CD4-positive, alpha-beta T cell treated with Interleukin-4 for 4 hours (primary cell): ENCODE measurements around the gene CRABP1.

Source experiments
- DNase-seq: peaks from one replicate; pipeline ENCODE4 v3.0.0-alpha.2; 2020

The CRABP1 gene

DNA sequence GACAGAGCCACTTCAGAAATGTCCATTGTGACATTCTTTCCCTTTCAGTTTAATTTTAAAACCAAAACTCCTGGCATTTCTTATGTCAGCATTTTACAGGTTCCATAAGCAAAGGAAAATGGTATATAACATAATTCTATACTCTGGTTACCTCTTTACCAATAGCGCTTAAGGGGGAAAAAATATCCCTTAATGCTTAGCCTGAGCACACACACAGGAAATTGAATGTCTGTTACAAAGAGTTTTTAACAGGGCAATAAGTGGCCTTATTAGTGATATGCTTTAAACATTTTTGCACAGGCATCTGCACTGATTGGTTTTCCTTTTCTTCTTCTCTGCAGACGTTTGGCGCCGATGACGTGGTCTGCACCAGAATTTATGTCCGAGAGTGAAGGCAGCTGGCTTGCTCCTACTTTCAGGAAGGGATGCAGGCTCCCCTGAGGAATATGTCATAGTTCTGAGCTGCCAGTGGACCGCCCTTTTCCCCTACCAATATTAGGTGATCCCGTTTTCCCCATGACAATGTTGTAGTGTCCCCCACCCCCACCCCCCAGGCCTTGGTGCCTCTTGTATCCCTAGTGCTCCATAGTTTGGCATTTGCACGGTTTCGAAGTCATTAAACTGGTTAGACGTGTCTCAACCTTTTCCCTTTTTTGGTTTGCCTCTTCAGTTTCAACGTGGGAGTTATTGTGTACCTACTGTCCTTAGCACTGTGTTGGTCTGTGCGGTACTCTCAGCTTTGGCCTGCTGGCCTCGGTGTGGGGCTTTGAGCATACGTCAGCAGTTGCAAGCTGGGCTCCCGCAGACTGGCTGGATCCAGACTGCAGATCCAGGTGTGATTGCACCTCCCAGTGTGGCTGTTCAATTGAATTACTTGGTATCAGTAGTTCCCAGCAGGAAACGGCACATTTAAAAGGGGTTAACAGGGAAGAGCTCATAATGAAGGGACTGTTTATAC, 7.7 kb downstream of the CRABP1 start:
- no peak for DNase-seq

GRCh38 chr15:78350058-78350457, 9.9 kb downstream of the CRABP1 start:
- DNase-seq, result no peak

- no peak for DNase-seq
These were observed 11.4 kb downstream of the CRABP1 start for GRCh38 chr15:78351539-78351938.

DNA sequence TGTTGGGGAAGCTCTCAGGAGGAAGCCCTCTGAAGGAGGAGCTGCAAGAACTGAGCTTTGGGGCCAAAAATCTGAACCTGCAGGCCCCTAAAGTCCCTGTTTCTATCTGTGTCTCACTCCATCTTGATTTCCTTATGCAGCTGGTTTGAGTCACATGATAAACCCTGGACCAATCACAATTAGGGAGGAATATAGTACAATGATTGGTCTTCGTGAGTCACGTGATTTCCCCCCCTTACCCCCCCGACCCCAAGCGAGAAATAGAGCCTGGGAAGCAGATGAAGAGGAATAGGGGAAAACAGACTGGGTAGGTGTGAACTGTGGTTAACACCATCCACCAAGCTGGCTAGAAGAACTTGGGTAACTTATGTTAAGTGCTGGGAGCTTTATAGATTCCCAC, 12.9 kb downstream of the CRABP1 start:
- no peak for DNase-seq

GRCh38 chr15:78355177-78355576, 15.0 kb downstream of the CRABP1 start:
- DNase-seq, result no peak

GRCh38 chr15:78358102-78358870, 18.1 kb downstream of the CRABP1 start:
- no peak for DNase-seq

- DNase-seq, result no peak
These were observed 19.1 kb downstream of the CRABP1 start for GRCh38 chr15:78359041-78359808.

DNA sequence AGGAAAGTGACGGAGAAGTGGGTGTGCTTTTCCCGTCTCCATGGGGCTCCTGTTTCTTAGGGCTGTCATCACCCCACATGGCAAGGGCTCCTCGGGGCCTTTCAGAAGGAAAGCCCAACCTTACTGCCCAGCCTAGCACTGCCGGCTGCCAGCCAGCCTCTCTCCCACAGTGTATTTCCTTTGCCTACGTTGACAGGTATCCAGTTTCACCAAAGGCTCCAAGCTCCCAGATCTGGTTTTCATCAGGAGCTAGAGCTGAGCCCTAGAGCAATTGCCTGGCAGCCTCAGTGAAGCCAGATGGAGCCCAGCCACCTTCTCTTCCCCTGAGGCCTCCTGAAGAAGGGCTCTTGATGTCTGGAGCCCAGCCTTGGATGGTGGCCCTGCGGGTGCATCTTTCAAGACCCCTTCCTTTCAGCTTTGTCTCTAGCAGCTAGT, 20.2 kb downstream of the CRABP1 start:
- no peak for DNase-seq

- peak; percentile 2 for DNase-seq
These were observed 21.0 kb downstream of the CRABP1 start for GRCh38 chr15:78360958-78361718.

- DNase-seq, result no peak
These were observed 21.8 kb downstream of the CRABP1 start for GRCh38 chr15:78361771-78362506.

GRCh38 chr15:78362716-78363380, 22.7 kb downstream of the CRABP1 start:
- no peak for DNase-seq

DNA sequence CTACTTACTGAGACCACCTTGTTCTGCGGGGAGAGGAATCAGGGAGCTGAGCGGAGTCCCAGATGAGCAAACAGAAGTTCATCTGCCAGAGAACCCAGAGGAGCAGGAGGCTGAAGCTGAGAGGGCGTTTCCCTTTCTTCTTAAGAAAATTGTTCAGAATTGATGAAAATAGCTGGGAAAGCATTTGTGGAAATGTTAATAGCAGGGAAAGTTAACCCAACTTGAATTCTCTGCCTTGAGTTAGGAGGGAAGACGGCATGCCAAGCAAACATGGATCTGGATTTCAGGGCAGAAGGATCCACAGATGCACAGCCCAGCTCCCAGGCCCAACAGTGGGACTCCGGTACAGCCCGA, 23.2 kb downstream of the CRABP1 start:
- no peak for DNase-seq

GRCh38 chr15:78364233-78364632, 24.1 kb downstream of the CRABP1 start:
- DNase-seq, result no peak

DNA sequence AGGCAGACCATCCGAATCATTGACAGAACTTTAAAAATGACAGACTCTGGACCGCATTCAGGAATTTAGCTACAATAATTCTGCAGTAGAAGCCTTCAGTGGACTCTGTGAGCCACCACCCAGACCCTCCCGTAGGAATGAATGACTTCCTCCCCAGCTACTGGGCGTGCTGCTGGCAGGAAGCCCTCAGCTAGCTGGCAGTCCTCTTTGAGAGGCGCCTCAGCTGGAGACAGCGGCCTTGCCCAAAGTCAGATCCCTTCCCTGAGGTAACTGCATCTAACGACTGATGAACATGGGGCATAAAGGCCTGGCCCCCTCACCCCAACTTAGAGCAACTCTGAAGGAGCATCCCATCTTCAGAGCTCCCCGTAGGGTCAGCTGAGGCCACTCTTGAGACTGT, 25.8 kb downstream of the CRABP1 start:
- no peak for DNase-seq

DNA sequence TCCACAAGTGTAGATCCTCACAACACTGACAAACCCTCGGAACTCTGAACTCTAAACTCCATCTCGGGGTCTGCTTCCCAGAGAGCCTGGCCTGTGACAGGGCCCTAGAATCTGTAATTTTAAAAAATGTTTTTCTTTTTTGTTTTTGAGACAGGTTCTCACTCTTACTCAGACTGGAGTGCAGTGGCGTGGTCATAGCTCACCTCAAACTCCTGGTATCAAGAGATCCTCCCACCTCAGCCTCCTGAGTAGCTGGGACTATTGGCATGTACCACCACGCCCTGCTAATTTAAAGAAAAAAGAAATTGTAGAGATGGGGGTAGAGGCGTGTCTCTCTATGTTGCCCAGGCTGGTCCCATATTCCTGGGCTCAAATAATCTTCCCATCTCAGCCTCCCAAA, 26.2 kb downstream of the CRABP1 start:
- DNase-seq, result no peak

GRCh38 chr15:78368651-78369050, 28.5 kb downstream of the CRABP1 start:
- no peak for DNase-seq

GRCh38 chr15:78369161-78369560, 29.0 kb downstream of the CRABP1 start:
- DNase-seq, result no peak

- DNase-seq, result no peak
These were observed 29.9 kb downstream of the CRABP1 start for GRCh38 chr15:78370013-78370412.

DNA sequence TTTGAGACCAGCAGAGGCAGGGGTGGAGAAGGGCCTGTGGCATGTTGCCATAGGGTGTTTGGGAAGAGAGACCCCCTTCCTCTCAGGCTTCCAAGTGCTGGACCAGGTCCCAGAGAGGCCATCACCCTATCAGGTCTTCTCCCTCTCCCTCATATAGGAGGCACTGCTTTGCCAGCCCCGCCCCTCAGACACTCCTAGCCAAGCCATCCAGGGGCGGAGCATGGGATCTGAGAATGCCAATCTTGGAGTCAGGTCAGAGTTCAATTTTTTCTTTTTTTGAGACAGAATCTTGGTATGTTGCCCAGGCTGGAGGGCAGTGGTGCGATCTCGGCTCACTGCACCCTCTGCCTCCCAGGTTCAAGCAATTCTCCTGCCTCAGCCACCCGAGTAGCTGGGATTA, 32.7 kb downstream of the CRABP1 start:
- no peak for DNase-seq

DNA sequence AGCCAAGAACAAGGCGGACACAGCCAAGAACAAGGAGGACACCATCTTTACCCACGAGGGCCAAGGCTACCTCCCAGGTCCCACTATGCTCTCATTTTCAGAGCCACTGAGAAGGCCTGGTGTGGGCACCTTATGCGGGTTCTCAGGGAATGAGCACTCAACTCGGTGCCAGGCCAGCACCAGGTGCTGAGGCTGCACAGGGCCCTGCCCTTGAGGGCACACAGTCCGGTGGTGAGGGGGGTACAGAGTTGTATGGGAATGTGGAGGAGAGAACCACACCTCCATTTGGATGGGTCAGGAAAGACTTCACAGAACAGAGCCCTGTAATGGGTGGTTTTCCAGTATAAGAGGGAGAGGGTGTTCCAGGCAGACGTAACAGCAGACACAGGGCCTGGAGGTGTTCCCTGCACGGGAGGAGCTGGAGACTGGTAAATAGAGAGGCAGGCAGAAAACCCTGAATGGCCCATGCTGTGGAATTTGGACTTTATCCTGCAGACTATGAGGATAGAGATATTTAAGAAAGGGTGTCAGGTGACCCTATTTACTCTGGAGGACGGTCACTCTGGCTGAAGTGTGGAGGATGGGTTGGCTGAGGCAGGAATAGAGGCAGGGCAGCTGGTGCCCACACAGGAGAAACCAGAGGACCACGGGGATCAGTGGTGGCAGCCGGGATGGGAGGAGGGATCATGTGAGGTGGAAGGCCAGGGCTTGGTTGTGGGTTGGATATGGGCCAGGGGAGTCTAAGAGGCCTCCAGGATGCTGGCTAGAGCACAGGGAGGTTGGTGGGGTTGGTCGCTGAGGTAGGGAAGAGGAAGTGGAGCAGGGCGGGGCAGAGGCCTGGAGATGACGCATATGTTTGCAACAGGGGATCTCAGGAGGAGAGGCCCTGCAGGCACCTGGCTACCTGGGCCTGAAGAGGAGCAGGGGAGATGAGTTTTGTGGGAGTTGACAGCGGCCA, 34.6 kb downstream of the CRABP1 start:
- no peak for DNase-seq
